Activated CD4-positive, alpha-beta T cell treated with anti-CD3 and anti-CD28 coated beads, Interleukin-2, amount 50 U/mL, for 16 hours (primary cell): ENCODE data around the gene CNDP2.
"Not testable (repeated sequence)": the region's sequence is repeated elsewhere in the genome, so short reads cannot be mapped to it uniquely, and the experiment has no call there.

ENCODE experiments used
- DNase-seq: peaks from one replicate; pipeline ENCODE4 v3.0.0-alpha.2; 2020

CNDP2 gene

GRCh38 chr18:74540652-74541421 is 44.7 kb downstream of the CNDP2 start:
- no peak for DNase-seq

GRCh38 chr18:74541703-74542555 is 45.8 kb downstream of the CNDP2 start:
- no peak for DNase-seq

GRCh38 chr18:74544898-74545297 is 48.7 kb downstream of the CNDP2 start:
- DNase-seq = no peak

- DNase-seq = no peak
Observed at GRCh38 chr18:74546007-74546406, 49.8 kb downstream of the CNDP2 start.

- no peak for DNase-seq
Observed at GRCh38 chr18:74546751-74547530, 50.8 kb downstream of the CNDP2 start.

- DNase-seq = no peak
Observed at GRCh38 chr18:74547860-74548259, 51.7 kb downstream of the CNDP2 start.

- no peak for DNase-seq
Observed at GRCh38 chr18:74549591-74550104, 53.5 kb downstream of the CNDP2 start.

GRCh38 chr18:74550886-74551285 is 54.7 kb downstream of the CNDP2 start:
- DNase-seq = no peak

GRCh38 chr18:74551452-74551851 is 55.3 kb downstream of the CNDP2 start:
- DNase-seq = no peak

- DNase-seq = peak; percentile 73
Observed at GRCh38 chr18:74551936-74552555, 55.9 kb downstream of the CNDP2 start.

- no peak for DNase-seq
Observed at GRCh38 chr18:74556126-74556525, 60.0 kb downstream of the CNDP2 start.

- no peak for DNase-seq
Observed at GRCh38 chr18:74558096-74558495, 61.9 kb downstream of the CNDP2 start.

- no peak for DNase-seq
Observed at GRCh38 chr18:74562131-74562730, 66.1 kb downstream of the CNDP2 start.

- DNase-seq = no peak
Observed at GRCh38 chr18:74562775-74563174, 66.6 kb downstream of the CNDP2 start.

- no peak for DNase-seq
Observed at GRCh38 chr18:74563999-74564398, 67.8 kb downstream of the CNDP2 start.

- not testable (repeated sequence) for DNase-seq
Observed at GRCh38 chr18:74565164-74565563, 69.0 kb downstream of the CNDP2 start.

- DNase-seq = not testable (repeated sequence)
Observed at GRCh38 chr18:74565993-74566392, 69.8 kb downstream of the CNDP2 start.

GRCh38 chr18:74567822-74568221 is 71.7 kb downstream of the CNDP2 start:
- no peak for DNase-seq

GRCh38 chr18:74569401-74569800 is 73.2 kb downstream of the CNDP2 start:
- no peak for DNase-seq

GRCh38 chr18:74570266-74570665 is 74.1 kb downstream of the CNDP2 start:
- no peak for DNase-seq

GRCh38 chr18:74571895-74572680 is 75.9 kb downstream of the CNDP2 start:
- no peak for DNase-seq
